H9 (cell line): ENCODE data around the gene ARRB1. TPM values are rescaled to one million over a fixed set of nuclear protein-coding genes. Genes with fewer than 3 reads are reported as not detected.

Experiments
- DNase-seq: peaks from one replicate; pipeline ENCODE4 v3.0.0-alpha.2; 2017
- H2AFZ ChIP-seq: one replicate; pipeline ENCODE4 v1.6.1; 2013; ENCODE audit warnings: mild to moderate bottlenecking, low read length, control low read depth, moderate library complexity
- H2AK5ac ChIP-seq: 2 replicates; pipeline ENCODE4 v1.6.1; 2013; ENCODE audit warnings: low read length, control low read depth, mixed read lengths; ENCODE audit not compliant: insufficient read length
- H2BK120ac ChIP-seq: one replicate; pipeline ENCODE4 v1.6.1; 2013; ENCODE audit warnings: low read depth, mild to moderate bottlenecking, low read length, control low read depth, inconsistent platforms; ENCODE audit not compliant: poor library complexity, severe bottlenecking
- H2BK12ac ChIP-seq: 2 replicates; pipeline ENCODE4 v1.6.1; 2013; ENCODE audit warnings: low read length, control low read depth, mixed read lengths, low read depth; ENCODE audit not compliant: insufficient read length
- H2BK15ac ChIP-seq: 2 replicates; pipeline ENCODE4 v1.6.1; 2013; ENCODE audit warnings: low read depth, low read length, control low read depth
- H2BK20ac ChIP-seq: one replicate; pipeline ENCODE4 v1.6.1; 2013; ENCODE audit warnings: low read depth, mild to moderate bottlenecking, low read length, control low read depth, inconsistent platforms; ENCODE audit not compliant: poor library complexity, severe bottlenecking
- H2BK5ac ChIP-seq: 2 replicates; pipeline ENCODE4 v1.6.1; 2013; ENCODE audit warnings: low read length, control low read depth, mixed read lengths; ENCODE audit not compliant: insufficient read length
- H3K14ac ChIP-seq: 2 replicates; pipeline ENCODE4 v1.6.1; 2013; ENCODE audit warnings: low read length, control low read depth; ENCODE audit not compliant: insufficient read depth
- H3K18ac ChIP-seq: 2 replicates; pipeline ENCODE4 v1.6.1; 2013; ENCODE audit warnings: low read depth, mild to moderate bottlenecking, mixed read lengths, low read length, control low read depth; ENCODE audit not compliant: insufficient read length
- H3K23ac ChIP-seq: 2 replicates; pipeline ENCODE4 v1.6.1; 2013; ENCODE audit warnings: low read length, control low read depth, mixed read lengths, low read depth; ENCODE audit not compliant: insufficient read length
- H3K23me2 ChIP-seq: 2 replicates; pipeline ENCODE4 v1.6.1; 2013; ENCODE audit warnings: low read depth, mild to moderate bottlenecking, mixed read lengths, low read length, control low read depth; ENCODE audit not compliant: insufficient read length, poor library complexity, severe bottlenecking
- H3K27ac ChIP-seq: 2 replicates; pipeline ENCODE4 v1.5.1; 2013; ENCODE audit warnings: low read length, control low read depth, mixed read lengths, low read depth; ENCODE audit not compliant: insufficient read length
- H3K27me3 ChIP-seq: 2 replicates; pipeline ENCODE4 v1.6.1; 2013; ENCODE audit warnings: low read length, control low read depth, inconsistent platforms; ENCODE audit not compliant: insufficient read depth
- H3K4ac ChIP-seq: 2 replicates; pipeline ENCODE4 v1.6.1; 2013; ENCODE audit warnings: low read depth, mild to moderate bottlenecking, control low read depth, inconsistent platforms, low read length, moderate library complexity
- H3K4me1 ChIP-seq: 2 replicates; pipeline ENCODE4 v1.6.1; 2013; ENCODE audit warnings: low read length, control low read depth, inconsistent platforms; ENCODE audit not compliant: insufficient read depth
- H3K4me2 ChIP-seq: 2 replicates; pipeline ENCODE4 v1.6.1; 2013; ENCODE audit warnings: low read length, control low read depth, mixed read lengths; ENCODE audit not compliant: insufficient read length, insufficient read depth
- H3K56ac ChIP-seq: 2 replicates; pipeline ENCODE4 v1.6.1; 2013; ENCODE audit warnings: low read depth, mild to moderate bottlenecking, mixed read lengths, low read length, control low read depth; ENCODE audit not compliant: insufficient read length
- H3K79me1 ChIP-seq: 2 replicates; pipeline ENCODE4 v1.6.1; 2013; ENCODE audit warnings: low read depth, mild to moderate bottlenecking, moderate library complexity, low read length, control low read depth, inconsistent platforms; ENCODE audit not compliant: insufficient read depth, poor library complexity, severe bottlenecking
- H3K79me2 ChIP-seq: 2 replicates; pipeline ENCODE4 v1.6.1; 2013; ENCODE audit warnings: low read length, control low read depth, inconsistent platforms; ENCODE audit not compliant: insufficient read depth
- H3K9ac ChIP-seq: 2 replicates; pipeline ENCODE4 v1.6.1; 2013; ENCODE audit warnings: low read length, control low read depth, mixed read lengths; ENCODE audit not compliant: insufficient read length; ENCODE audit errors: extremely low read depth
- H3K9me3 ChIP-seq: one replicate; pipeline ENCODE4 v1.6.1; 2013; ENCODE audit warnings: low read depth, low read length, inconsistent platforms; ENCODE audit not compliant: control insufficient read depth
- H3T11ph ChIP-seq: one replicate; pipeline ENCODE4 v1.6.1; 2013; ENCODE audit warnings: mild to moderate bottlenecking, low read length, control low read depth, inconsistent platforms
- H4K20me1 ChIP-seq: one replicate; pipeline ENCODE4 v1.6.1; 2013; ENCODE audit not compliant: control insufficient read depth, insufficient read length, insufficient read depth
- H4K5ac ChIP-seq: 2 replicates; pipeline ENCODE4 v1.6.1; 2013; ENCODE audit warnings: low read depth, mild to moderate bottlenecking, mixed read lengths, low read length, control low read depth; ENCODE audit not compliant: insufficient read length
- H4K8ac ChIP-seq: replicated peaks from 2 replicates; pipeline ENCODE4 v1.6.1; 2013; ENCODE audit warnings: low read length, control low read depth, mixed read lengths, low read depth; ENCODE audit not compliant: insufficient read length
- H4K91ac ChIP-seq: 2 replicates; pipeline ENCODE4 v1.6.1; 2013; ENCODE audit warnings: low read depth, mild to moderate bottlenecking, moderate library complexity, mixed read lengths, low read length, control low read depth; ENCODE audit not compliant: insufficient read length
- H3K27ac Mint-ChIP-seq, 3 experiments: 2 replicates in 2 of 3; 3 replicates in 1 of 3; pipeline ENCODE4 v1.8.0; 2020 to 2021; ENCODE audit warnings: mixed read lengths in 3 of 3, mild to moderate bottlenecking in 1 of 3, moderate library complexity in 1 of 3
- H3K27me3 Mint-ChIP-seq: 2 replicates; pipeline ENCODE4 v1.8.0; 2021; ENCODE audit warnings: low read depth, mild to moderate bottlenecking, moderate library complexity, mixed read lengths
- H3K36me3 Mint-ChIP-seq, 3 experiments: 2 replicates in 2 of 3; 3 replicates in 1 of 3; pipeline ENCODE4 v1.8.0; 2020 to 2021; ENCODE audit warnings: low read depth in 3 of 3, mixed read lengths in 3 of 3; ENCODE audit not compliant: insufficient read depth in 1 of 3
- H3K4me1 Mint-ChIP-seq, 2 experiments: 2 replicates each; pipeline ENCODE4 v1.8.0; 2020; ENCODE audit warnings: mixed read lengths in 2 of 2
- H3K4me3 Mint-ChIP-seq, 2 experiments: 2 replicates in 1 of 2; 3 replicates in 1 of 2; pipeline ENCODE4 v1.8.0; 2020 to 2021; ENCODE audit warnings: mild to moderate bottlenecking in 2 of 2, mixed read lengths in 2 of 2, moderate library complexity in 1 of 2
- H3K9me3 Mint-ChIP-seq, 2 experiments: 2 replicates in 1 of 2; 3 replicates in 1 of 2; pipeline ENCODE4 v1.8.0; 2020; ENCODE audit warnings: mild to moderate bottlenecking in 2 of 2, mixed read lengths in 2 of 2, moderate library complexity in 1 of 2
- WGBS: extraction: QIAGEN DNeasy Blood & Tissue Kit; methylation state at CpG from one replicate; pipeline ENCODE4 v1.1.7; 2013; ENCODE audit warnings: missing lambda C conversion rate, low lambda C conversion rate, mixed read lengths; ENCODE audit not compliant: insufficient read length; ENCODE audit errors: extremely low coverage; 5-methylcytosine and 5-hydroxymethylcytosine counted together
- total RNA-seq: library from RNA; stranded (reverse); gene quantifications from 2 replicates; pipeline ENCODE4 v1.2.1, GENCODE V29; 2021
- TF ChIP-seq, protein P1 (sequence below): fragments of 200-600 bp; sonication (generic); conservative IDR thresholded peaks from 3 replicates; pipeline ENCODE4 v1.8.0; 2021; ENCODE audit warnings: antibody characterized with exemption, mild to moderate bottlenecking

Gene ARRB1
- total RNA-seq, 1 experiment from 2014 or later = 20.6 TPM

DNA sequence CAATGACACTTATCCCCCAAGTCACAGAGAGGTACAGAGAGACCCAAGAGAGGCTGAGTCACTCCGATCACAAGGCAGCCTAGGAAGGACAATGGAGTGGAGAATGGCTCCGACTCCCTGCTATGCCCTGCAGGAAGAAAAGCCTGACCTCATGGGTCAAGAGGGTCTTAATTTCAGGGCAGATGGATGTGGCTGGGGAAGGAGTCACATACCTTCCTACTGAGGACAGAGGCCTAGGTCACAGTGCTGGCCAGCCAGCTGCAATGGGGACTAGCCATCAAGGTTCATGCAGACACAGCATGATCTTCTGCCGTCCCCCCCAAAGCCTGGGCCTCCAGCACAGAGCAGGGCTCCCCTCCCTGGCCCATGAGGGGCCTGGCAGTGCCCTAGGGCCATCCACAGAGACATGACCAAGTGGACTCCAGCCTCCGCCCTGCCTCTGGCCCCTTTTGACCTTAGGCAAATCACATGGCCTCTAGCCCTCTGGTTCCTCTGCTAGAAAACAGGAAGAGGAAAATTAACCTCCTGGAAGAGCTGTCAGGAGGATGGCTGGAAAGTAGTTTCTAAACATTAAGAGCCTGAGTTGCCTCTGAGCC lies 1.8 kb downstream of the ARRB1 start:
- no peaks in the 10 kb centered on the region; a peak in 1 of 7 replicates for H3K36me3 Mint-ChIP-seq
- no peak overlapping the region for H3T11ph ChIP-seq
- no peak overlapping the region for H4K91ac ChIP-seq
- H3K79me2 ChIP-seq = no peaks in the 10 kb centered on the region; the same call in 1 of the 2 replicates
- no CpG with 5 or more reads among the region's 4 CpGs for WGBS
- peak overlapping the region in 1 of 2 experiments; percentile 61; a peak in 2 of 5 replicates for H3K4me3 Mint-ChIP-seq
- peaks cover 14% of the 10 kb centered on the region for H3K4me1 ChIP-seq
- peak overlapping the region; percentile 87 for H3K4me2 ChIP-seq
- no peak overlapping the region for H4K8ac ChIP-seq
- H2AK5ac ChIP-seq = no peak overlapping the region
- H3K4ac ChIP-seq = no peak overlapping the region
- no peak overlapping the region; a peak in 1 of 7 replicates for H3K27ac Mint-ChIP-seq
- DNase-seq = peak; percentile 34
- no peak overlapping the region for H4K5ac ChIP-seq
- no peak overlapping the region for H2BK15ac ChIP-seq
- no peaks in the 10 kb centered on the region; a peak in 1 of 5 replicates for H3K9me3 Mint-ChIP-seq
- H3K27ac ChIP-seq = no peak overlapping the region
- peaks cover 10% of the 10 kb centered on the region for H3K23me2 ChIP-seq
- H2BK20ac ChIP-seq = no peak overlapping the region
- no peak overlapping the region for H2AFZ ChIP-seq
- H3K18ac ChIP-seq = no peak overlapping the region
- H2BK5ac ChIP-seq = no peak overlapping the region
- no peak overlapping the region for H3K56ac ChIP-seq
- peaks cover 58 to 64% of the 10 kb centered on the region in 2 experiments for H3K4me1 Mint-ChIP-seq
- H3K23ac ChIP-seq = no peak overlapping the region
- no peaks in the 10 kb centered on the region for H3K9me3 ChIP-seq
- H3K79me1 ChIP-seq = no peaks in the 10 kb centered on the region
- H3K27me3 ChIP-seq = peaks cover 2% of the 10 kb centered on the region; the same call in 1 of the 2 replicates
- no peaks in the 10 kb centered on the region for H4K20me1 ChIP-seq
- H2BK12ac ChIP-seq = no peak overlapping the region
- TF ChIP-seq, protein P1, sequence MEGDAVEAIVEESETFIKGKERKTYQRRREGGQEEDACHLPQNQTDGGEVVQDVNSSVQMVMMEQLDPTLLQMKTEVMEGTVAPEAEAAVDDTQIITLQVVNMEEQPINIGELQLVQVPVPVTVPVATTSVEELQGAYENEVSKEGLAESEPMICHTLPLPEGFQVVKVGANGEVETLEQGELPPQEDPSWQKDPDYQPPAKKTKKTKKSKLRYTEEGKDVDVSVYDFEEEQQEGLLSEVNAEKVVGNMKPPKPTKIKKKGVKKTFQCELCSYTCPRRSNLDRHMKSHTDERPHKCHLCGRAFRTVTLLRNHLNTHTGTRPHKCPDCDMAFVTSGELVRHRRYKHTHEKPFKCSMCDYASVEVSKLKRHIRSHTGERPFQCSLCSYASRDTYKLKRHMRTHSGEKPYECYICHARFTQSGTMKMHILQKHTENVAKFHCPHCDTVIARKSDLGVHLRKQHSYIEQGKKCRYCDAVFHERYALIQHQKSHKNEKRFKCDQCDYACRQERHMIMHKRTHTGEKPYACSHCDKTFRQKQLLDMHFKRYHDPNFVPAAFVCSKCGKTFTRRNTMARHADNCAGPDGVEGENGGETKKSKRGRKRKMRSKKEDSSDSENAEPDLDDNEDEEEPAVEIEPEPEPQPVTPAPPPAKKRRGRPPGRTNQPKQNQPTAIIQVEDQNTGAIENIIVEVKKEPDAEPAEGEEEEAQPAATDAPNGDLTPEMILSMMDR = no peak
- no peak overlapping the region for H2BK120ac ChIP-seq
- H3K14ac ChIP-seq = no peak overlapping the region; the same call in 1 of the 2 replicates
- peaks cover 9% of the 10 kb centered on the region for H3K27me3 Mint-ChIP-seq
- H3K9ac ChIP-seq = no peak overlapping the region
